HG03025 (cell line): ENCODE data around the gene PTPRB.

ENCODE experiments used
- ATAC-seq: cut with Tn5 transposase; IDR thresholded peaks from one replicate; pipeline ENCODE4 v1.9.1; 2021; ENCODE audit warnings: mild to moderate bottlenecking, moderate library complexity; ENCODE audit not compliant: unreplicated experiment, low FRiP score

Gene PTPRB

GRCh38 chr12:70603044-70603443 is 34.2 kb downstream of the PTPRB start:
- no peak for ATAC-seq

- no peak for ATAC-seq
These were observed 38.6 kb downstream of the PTPRB start for GRCh38 chr12:70598467-70599193.

GRCh38 chr12:70592664-70593063 is 44.6 kb downstream of the PTPRB start:
- ATAC-seq = no peak

- ATAC-seq = no peak
These were observed 46.5 kb downstream of the PTPRB start for GRCh38 chr12:70590549-70591226.

GRCh38 chr12:70590051-70590450 is 47.2 kb downstream of the PTPRB start:
- ATAC-seq = peak; percentile 87

GRCh38 chr12:70584332-70584731 is 52.9 kb downstream of the PTPRB start:
- ATAC-seq = no peak

GRCh38 chr12:70583251-70583650 is 54.0 kb downstream of the PTPRB start:
- ATAC-seq = no peak

GRCh38 chr12:70581208-70581607 is 56.0 kb downstream of the PTPRB start:
- ATAC-seq = peak; percentile 86

GRCh38 chr12:70577283-70577634 is 60.0 kb downstream of the PTPRB start:
- ATAC-seq = no peak

- ATAC-seq = no peak
These were observed 60.6 kb downstream of the PTPRB start for GRCh38 chr12:70576341-70577282.

- ATAC-seq = no peak
These were observed 65.4 kb downstream of the PTPRB start for GRCh38 chr12:70571705-70572268.

GRCh38 chr12:70571029-70571428 is 66.2 kb downstream of the PTPRB start:
- no peak for ATAC-seq

GRCh38 chr12:70561550-70561949 is 75.7 kb downstream of the PTPRB start:
- no peak for ATAC-seq

- ATAC-seq = no peak
These were observed 76.6 kb downstream of the PTPRB start for GRCh38 chr12:70560671-70561070.

GRCh38 chr12:70559390-70559789 is 77.8 kb downstream of the PTPRB start:
- no peak for ATAC-seq

- no peak for ATAC-seq
These were observed 79.5 kb downstream of the PTPRB start for GRCh38 chr12:70557583-70558191.

GRCh38 chr12:70556179-70556869 is 80.9 kb downstream of the PTPRB start:
- no peak for ATAC-seq

- no peak for ATAC-seq
These were observed 82.1 kb downstream of the PTPRB start for GRCh38 chr12:70555081-70555480.

GRCh38 chr12:70553391-70553859 is 83.8 kb downstream of the PTPRB start:
- ATAC-seq = no peak

GRCh38 chr12:70551731-70552130 is 85.5 kb downstream of the PTPRB start:
- ATAC-seq = no peak
